Naive thymus-derived CD4-positive, alpha-beta T cell (primary cell): ENCODE data around the gene DNASE2. TPM values are rescaled to one million over a fixed set of nuclear protein-coding genes. Genes with fewer than 3 reads are reported as not detected.

Experiments
- ATAC-seq: fragments of 150-1000 bp; cut with Tn5 transposase; 2 replicates; pipeline ENCODE4 v1.10.0; 2021; ENCODE audit warnings: mild to moderate bottlenecking, moderate library complexity
- CTCF ChIA-PET: fragments of 350-600 bp; sonication (Branson Sonifier 250); formaldehyde crosslinking; loops from one replicate; lab custom pipeline; 2021; ENCODE audit warnings: antibody characterized with exemption; lab: Charles Lee
- POLR2A ChIA-PET: fragments of 350-600 bp; sonication (Branson Sonifier 250); formaldehyde crosslinking; loops from one replicate; lab custom pipeline; 2021; ENCODE audit warnings: antibody characterized with exemption, inconsistent platforms; lab: Charles Lee
- DNase-seq, 9 donors: peaks; one replicate each; pipeline versions ENCODE4 v3.0.0 to v3.0.0-alpha.2; 2020 to 2022; ENCODE audit warnings: mixed read lengths in 1 of 9
- H3K27ac ChIP-seq: one replicate; pipeline ENCODE4 v1.7.0; 2013; ENCODE audit warnings: mild to moderate bottlenecking, low read depth, low read length, moderate library complexity
- H3K27me3 ChIP-seq, 2 donors: one replicate each; pipeline ENCODE4 v1.7.0; 2013; ENCODE audit warnings: low read length in 2 of 2, mild to moderate bottlenecking in 2 of 2, moderate library complexity in 2 of 2; ENCODE audit not compliant: control insufficient read depth in 2 of 2, insufficient read depth in 2 of 2
- H3K36me3 ChIP-seq, 3 experiments: 1 replicate in 2 of 3; 2 replicates in 1 of 3; pipeline ENCODE4 v1.7.0; 2013; ENCODE audit warnings: low read length in 3 of 3, mild to moderate bottlenecking in 3 of 3, moderate library complexity in 1 of 3; ENCODE audit not compliant: insufficient read depth in 3 of 3, control insufficient read depth in 2 of 3
- H3K4me1 ChIP-seq, 2 donors: one replicate each; pipeline ENCODE4 v1.7.0; 2013; ENCODE audit warnings: low read length in 2 of 2, mild to moderate bottlenecking in 2 of 2, moderate library complexity in 1 of 2; ENCODE audit not compliant: control insufficient read depth in 2 of 2, insufficient read depth in 2 of 2
- H3K4me3 ChIP-seq: 2 replicates; pipeline ENCODE4 v1.7.0; 2013; ENCODE audit warnings: mild to moderate bottlenecking, low read length
- H3K9me3 ChIP-seq, 3 experiments: 1 replicate in 2 of 3; 2 replicates in 1 of 3; pipeline ENCODE4 v1.7.0; 2013; ENCODE audit warnings: low read length in 3 of 3; ENCODE audit not compliant: control insufficient read depth in 2 of 3
- H3K27ac Mint-ChIP-seq, 9 donors: one replicate each; pipeline ENCODE4 v1.8.0; 2020 to 2022; ENCODE audit warnings: mixed read lengths in 9 of 9, mild to moderate bottlenecking in 8 of 9, moderate library complexity in 5 of 9, inconsistent platforms in 2 of 9
- H3K27me3 Mint-ChIP-seq, 5 donors: one replicate each; pipeline ENCODE4 v1.8.0; 2021 to 2022; ENCODE audit warnings: mixed read lengths in 5 of 5, mild to moderate bottlenecking in 1 of 5
- H3K36me3 Mint-ChIP-seq, 5 donors: one replicate each; pipeline ENCODE4 v1.8.0; 2020 to 2022; ENCODE audit warnings: mixed read lengths in 5 of 5, mild to moderate bottlenecking in 3 of 5, inconsistent platforms in 1 of 5
- H3K4me1 Mint-ChIP-seq, 7 donors: one replicate each; pipeline ENCODE4 v1.8.0; 2020 to 2022; ENCODE audit warnings: mixed read lengths in 7 of 7, mild to moderate bottlenecking in 3 of 7, inconsistent platforms in 1 of 7
- H3K4me3 Mint-ChIP-seq, 10 donors: one replicate each; pipeline ENCODE4 v1.8.0; 2020 to 2022; ENCODE audit warnings: mild to moderate bottlenecking in 10 of 10, mixed read lengths in 10 of 10, moderate library complexity in 6 of 10, inconsistent platforms in 2 of 10
- H3K9me3 Mint-ChIP-seq, 11 donors: one replicate each; pipeline ENCODE4 v1.8.0; 2020 to 2022; ENCODE audit warnings: mixed read lengths in 11 of 11, mild to moderate bottlenecking in 4 of 11, inconsistent platforms in 1 of 11, moderate library complexity in 1 of 11
- intact Hi-C, 2 donors: fragments of 100-400 bp; cut with micrococcal nuclease; formaldehyde crosslinking; loops; one replicate each; pipeline ENCODE4 v1.15.1; 2023
- polyA plus RNA-seq, 2 donors: library from polyadenylated mRNA; unstranded; fragments of 300-500 nt; fragmentation: Illumina TruSeq; gene quantifications; one replicate each; pipeline ENCODE4 v1.2.3, GENCODE V29; 2021
- total RNA-seq, 6 experiments: library from RNA in 5 of 6; stranded (reverse) in 5 of 6; gene quantifications; 1 replicate in 5 of 6; 2 replicates in 1 of 6; pipeline ENCODE4 v1.2.3 and lab custom pipeline; 2021 to 2026

DNASE2 gene
- total and polyA plus RNA-seq, 7 experiments from 2014 or later = 14.2 to 52.9 (median 28.4) TPM

DNA sequence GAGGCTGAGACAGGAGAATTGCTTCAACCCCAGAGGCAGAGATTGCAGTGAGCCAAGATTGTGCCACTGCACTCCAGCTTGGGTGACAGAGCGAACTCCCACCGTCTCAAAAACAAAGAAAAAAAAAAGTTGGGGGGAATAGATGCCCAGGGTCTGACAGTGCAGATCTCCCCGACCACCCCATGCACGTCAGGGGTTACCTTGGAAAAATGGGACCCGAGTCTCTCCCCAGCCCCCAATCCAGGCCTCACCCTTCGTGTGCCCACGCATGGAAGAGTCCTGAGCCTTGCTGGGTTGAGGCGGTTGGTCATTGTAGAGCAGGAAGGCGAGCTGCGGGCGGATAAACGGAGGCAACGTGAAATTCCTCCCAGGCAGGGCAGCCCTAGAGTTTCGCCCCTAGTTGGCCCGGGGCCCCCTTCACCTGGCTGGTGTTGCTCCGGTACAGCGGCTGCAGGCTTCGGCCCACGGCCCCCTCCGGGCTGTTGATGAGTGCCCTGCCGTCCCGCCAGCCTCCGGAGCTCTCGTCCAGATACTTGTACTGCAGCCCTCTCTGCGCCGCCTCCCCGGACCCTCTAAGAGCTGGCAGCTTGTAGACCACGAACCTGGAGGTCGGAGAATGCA is 588 bp downstream of the DNASE2 start:
- peak overlapping the region; percentile 72 for H3K4me3 ChIP-seq
- ATAC-seq (no peak), DNase-seq (no peak)
- H3K4me1 ChIP-seq = peaks cover 10 to 11% of the 10 kb centered on the region in 2 donors
- Mint-ChIP-seq H3K27me3 (no peaks in the 10 kb centered on the region), H3K9me3 (peaks cover 0 to 9% (median 0%) of the 10 kb centered on the region in 11 donors), H3K27ac (peak overlapping the region; percentile 62 to 91 (median 82)), H3K36me3 (peaks cover 0 to 19% (median 4%) of the 10 kb centered on the region in 5 donors), H3K4me1 (peaks cover 20 to 37% (median 29%) of the 10 kb centered on the region in 7 donors), H3K4me3 (peak overlapping the region; percentile 87 to 94 (median 88))
- ChIA-PET POLR2A (interaction anchor here (0.7 to 4.4 kb wide), 6 partner anchors 10 to 270 kb away, joined by 3 to 29 read pairs (median 4); partner anchors contain the start of genes GCDH, IER2, STX10 and SYCE2), CTCF (interaction anchor here (1.0 to 2.7 kb wide), 4 partner anchors 10 to 98 kb away, joined by 4 to 8 read pairs (median 6); partner anchors contain the start of gene GCDH)
- peaks cover 0 to 7% (median 0%) of the 10 kb centered on the region in 3 experiments for H3K9me3 ChIP-seq
- H3K27ac ChIP-seq = peak overlapping the region; percentile 77
- no peaks in the 10 kb centered on the region for H3K27me3 ChIP-seq
- intact Hi-C loops = loop anchor here (1.0 to 10.0 kb wide), 4 partner anchors 10 to 214 kb away; partner anchors contain the start of gene SYCE2 (in 1 of the 2)
- H3K36me3 ChIP-seq = peaks cover 4 to 29% (median 10%) of the 10 kb centered on the region in 3 experiments

DNA sequence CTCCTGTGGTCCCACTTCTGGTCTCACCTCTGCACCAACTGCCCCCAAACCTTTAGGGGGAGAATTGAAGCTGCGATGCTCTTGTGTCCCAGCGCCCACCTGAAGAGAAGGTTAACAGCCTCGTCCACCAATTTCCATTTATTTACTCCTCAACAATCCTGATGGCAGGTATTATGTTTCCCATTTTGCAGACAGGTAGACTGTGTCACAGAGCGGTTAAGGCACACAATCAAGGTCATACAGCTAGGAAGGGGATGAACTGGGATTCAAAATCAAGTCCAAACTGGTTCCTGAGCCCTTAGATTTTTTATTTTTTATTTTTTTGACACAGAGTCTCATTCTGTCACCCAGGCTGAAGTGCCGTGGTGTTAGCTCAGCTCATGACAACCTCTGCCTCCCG is 6.2 kb downstream of the DNASE2 start:
- no peak for ATAC-seq

DNA sequence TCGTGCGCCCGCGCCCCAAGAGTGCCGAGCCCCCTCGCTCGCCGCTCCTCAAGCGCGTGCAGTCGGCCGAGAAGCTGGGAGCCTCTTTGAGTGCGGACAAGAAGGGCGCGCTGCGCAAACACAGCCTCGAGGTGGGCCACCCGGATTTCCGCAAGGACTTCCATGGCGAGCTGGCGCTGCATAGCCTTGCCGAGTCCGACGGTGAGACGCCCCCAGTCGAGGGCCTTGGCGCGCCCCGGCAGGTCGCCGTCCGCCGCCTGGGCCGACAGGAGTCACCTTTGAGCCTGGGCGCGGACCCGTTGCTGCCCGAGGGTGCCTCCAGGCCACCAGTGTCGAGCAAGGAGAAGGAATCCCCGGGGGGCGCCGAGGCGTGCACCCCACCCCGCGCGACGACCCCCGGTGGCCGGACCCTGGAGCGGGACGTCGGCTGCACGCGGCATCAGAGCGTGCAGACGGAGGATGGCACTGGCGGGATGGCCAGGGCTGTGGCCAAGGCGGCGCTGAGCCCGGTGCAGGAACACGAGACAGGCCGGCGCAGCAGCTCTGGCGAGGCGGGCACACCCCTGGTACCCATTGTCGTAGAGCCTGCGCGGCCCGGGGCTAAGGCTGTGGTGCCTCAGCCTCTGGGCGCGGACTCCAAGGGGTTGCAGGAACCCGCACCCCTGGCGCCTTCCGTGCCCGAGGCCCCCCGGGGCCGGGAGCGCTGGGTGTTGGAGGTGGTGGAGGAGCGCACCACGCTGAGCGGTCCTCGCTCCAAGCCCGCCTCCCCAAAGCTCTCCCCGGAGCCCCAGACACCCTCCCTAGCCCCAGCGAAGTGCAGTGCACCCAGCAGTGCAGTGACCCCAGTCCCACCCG is 7.1 kb downstream of the DNASE2 start:
- DNase-seq = no peak
- Histone ChIP-seq H3K9me3 (no peaks in the 10 kb centered on the region), H3K27ac (no peak overlapping the region), H3K27me3 (no peaks in the 10 kb centered on the region), H3K4me1 (no peaks in the 10 kb centered on the region), H3K36me3 (peaks cover 4 to 42% (median 6%) of the 10 kb centered on the region in 3 experiments), H3K4me3 (no peak overlapping the region)
- Mint-ChIP-seq H3K27me3 (peaks cover 0 to under 1% (median 0%) of the 10 kb centered on the region in 5 donors), H3K9me3 (peaks cover 0 to 3% (median 0%) of the 10 kb centered on the region in 11 donors), H3K27ac (no peak overlapping the region), H3K36me3 (peaks cover 3 to 37% (median 21%) of the 10 kb centered on the region in 5 donors), H3K4me1 (peaks cover 0 to 15% (median 5%) of the 10 kb centered on the region in 7 donors), H3K4me3 (no peak overlapping the region)
- CTCF ChIA-PET = no interaction called here
- no peak for ATAC-seq
- intact Hi-C loops = no loop called here
- POLR2A ChIA-PET = interaction anchor here (1.1 to 1.6 kb wide), 3 partner anchors 8 to 17 kb away, joined by 3 to 6 read pairs (median 3); partner anchors contain the start of genes DNASE2 and GCDH

More for the DNA sequence above, 6.2 kb downstream of the DNASE2 start:
- peaks cover 3 to 37% (median 21%) of the 10 kb centered on the region in 5 donors for H3K36me3 Mint-ChIP-seq
- H3K36me3 ChIP-seq = peaks cover 4 to 42% (median 10%) of the 10 kb centered on the region in 3 experiments
- H3K4me1 ChIP-seq = peaks cover 0 to 3% of the 10 kb centered on the region in 2 donors
- peaks cover 4 to 22% (median 12%) of the 10 kb centered on the region in 7 donors for H3K4me1 Mint-ChIP-seq
- no peak overlapping the region for H3K27ac ChIP-seq
- H3K27ac Mint-ChIP-seq = peak overlapping the region in 1 of 9 donors; percentile 6
- H3K9me3 ChIP-seq = no peaks in the 10 kb centered on the region
- peak overlapping the region in 1 of 10 donors; percentile 25 for H3K4me3 Mint-ChIP-seq
- intact Hi-C loops = no loop called here
- H3K4me3 ChIP-seq = no peak overlapping the region
- H3K27me3 Mint-ChIP-seq = no peaks in the 10 kb centered on the region
- POLR2A ChIA-PET = interaction anchor here (0.7 to 1.1 kb wide), 2 partner anchors 12 to 16 kb away, joined by 3 read pairs; partner anchors contain the start of gene GCDH
- H3K27me3 ChIP-seq = no peaks in the 10 kb centered on the region
- CTCF ChIA-PET = interaction anchor here (0.6 kb wide), 1 partner anchor 113 kb away, joined by 3 read pairs; no protein-coding TSS in a partner anchor
- DNase-seq = no peak
- H3K9me3 Mint-ChIP-seq = peaks cover 0 to 3% (median 0%) of the 10 kb centered on the region in 11 donors

DNA sequence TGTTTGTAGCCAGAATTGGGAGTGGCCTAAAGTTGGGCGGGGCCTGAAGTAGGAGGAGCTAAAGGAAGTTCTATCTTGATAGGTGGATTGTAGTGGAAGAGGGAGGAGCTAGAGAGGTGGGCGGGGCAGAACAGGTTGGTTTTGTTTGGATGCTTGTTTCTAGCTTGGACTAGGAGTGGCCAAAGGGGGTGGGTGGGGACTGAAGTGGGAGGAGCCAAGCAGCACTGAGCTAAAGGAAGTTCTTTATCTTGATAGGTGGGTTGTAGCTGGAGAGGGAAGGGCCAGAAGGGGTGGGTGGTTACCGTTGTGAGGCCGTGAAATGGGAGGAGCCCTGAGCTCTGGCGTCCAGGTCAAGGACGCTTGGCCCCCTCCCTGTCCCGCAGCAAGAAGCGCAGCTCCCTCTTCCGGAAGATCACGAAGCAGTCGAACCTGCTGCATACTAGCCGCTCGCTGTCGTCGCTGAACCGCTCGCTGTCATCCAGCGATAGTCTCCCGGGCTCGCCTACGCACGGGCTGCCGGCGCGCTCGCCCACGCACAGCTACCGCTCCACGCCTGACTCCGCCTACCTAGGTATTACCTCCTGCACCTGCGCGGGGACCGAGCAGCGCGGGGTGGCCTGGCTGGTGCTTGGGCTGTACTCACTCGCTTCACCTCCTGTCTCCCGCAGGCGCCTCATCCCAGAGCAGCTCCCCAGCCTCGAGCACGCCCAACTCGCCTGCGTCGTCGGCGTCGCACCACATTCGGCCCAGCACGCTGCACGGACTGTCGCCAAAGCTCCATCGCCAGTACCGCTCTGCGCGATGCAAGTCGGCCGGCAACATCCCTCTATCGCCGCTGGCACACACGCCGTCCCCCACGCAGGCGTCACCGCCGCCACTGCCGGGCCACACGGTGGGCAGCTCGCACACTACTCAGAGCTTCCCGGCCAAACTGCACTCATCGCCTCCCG is 8.0 kb downstream of the DNASE2 start:
- no peaks in the 10 kb centered on the region for H3K4me1 ChIP-seq
- H3K4me1 Mint-ChIP-seq = peaks cover 0 to 9% (median 5%) of the 10 kb centered on the region in 7 donors
- peaks cover 3 to 31% (median 21%) of the 10 kb centered on the region in 5 donors for H3K36me3 Mint-ChIP-seq
- H3K27ac ChIP-seq = no peak overlapping the region
- ChIA-PET POLR2A (interaction anchor here (0.7 to 1.6 kb wide), 6 partner anchors 9 to 233 kb away, joined by 3 to 6 read pairs (median 4); partner anchors contain the start of genes DNASE2, GCDH, JUNB and KLF1), CTCF (interaction anchor here (0.6 to 0.7 kb wide), 2 partner anchors 39 to 58 kb away, joined by 3 read pairs; partner anchors contain the start of gene RTBDN)
- no peaks in the 10 kb centered on the region for H3K9me3 ChIP-seq
- DNase-seq (peak in 8 of 9 donors; percentile 28 to 79 (median 52)), ATAC-seq (peak; percentile 81)
- no peak overlapping the region for H3K4me3 ChIP-seq
- peaks cover 0 to 3% (median 0%) of the 10 kb centered on the region in 11 donors for H3K9me3 Mint-ChIP-seq
- intact Hi-C loops = no loop called here
- H3K27ac Mint-ChIP-seq = peak overlapping the region in 4 of 9 donors; percentile 28 to 71 (median 62)
- peaks cover 3 to 36% (median 3%) of the 10 kb centered on the region in 3 experiments for H3K36me3 ChIP-seq
- peaks cover 0 to 3% (median 0%) of the 10 kb centered on the region in 5 donors for H3K27me3 Mint-ChIP-seq
- no peaks in the 10 kb centered on the region for H3K27me3 ChIP-seq
- peak overlapping the region in 6 of 10 donors; percentile 35 to 70 (median 56) for H3K4me3 Mint-ChIP-seq

DNA sequence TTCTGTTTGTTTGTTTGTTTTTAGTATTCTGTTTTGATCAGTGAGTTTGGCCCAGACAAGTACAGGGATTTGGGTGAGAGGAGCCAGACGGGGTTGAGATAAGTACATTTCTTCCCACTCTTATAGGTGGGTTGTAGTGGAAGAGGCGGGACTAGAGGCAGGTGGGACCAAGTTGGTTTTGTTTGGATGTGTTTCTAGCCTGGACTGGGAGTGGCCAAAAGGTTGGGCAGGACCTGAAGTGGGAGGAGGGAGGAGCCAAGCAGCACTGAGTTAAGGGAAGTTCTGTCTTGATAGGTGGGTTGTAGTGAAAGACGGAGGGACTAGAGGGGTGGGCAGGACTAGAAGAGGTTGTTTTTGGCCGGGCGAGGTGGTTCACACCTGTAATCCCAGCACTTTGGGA is 9.0 kb downstream of the DNASE2 start:
- H3K27ac Mint-ChIP-seq = peak overlapping the region in 2 of 9 donors; percentile 65 to 79

More for the DNA sequence above, 9.0 kb downstream of the DNASE2 start:
- Mint-ChIP-seq H3K4me1 (peaks cover under 1 to 12% (median 6%) of the 10 kb centered on the region in 7 donors), H3K4me3 (peak overlapping the region in 1 of 10 donors; percentile 21), H3K9me3 (peaks cover 0 to 3% (median 0%) of the 10 kb centered on the region in 11 donors), H3K27me3 (peaks cover 0 to 3% (median 0%) of the 10 kb centered on the region in 5 donors), H3K36me3 (peaks cover 3 to 28% (median 17%) of the 10 kb centered on the region in 5 donors)
- H3K27me3 ChIP-seq = no peaks in the 10 kb centered on the region
- H3K36me3 ChIP-seq = peaks cover 0 to 29% (median 0%) of the 10 kb centered on the region in 3 experiments
- no peak overlapping the region for H3K27ac ChIP-seq
- ATAC-seq = no peak
- peaks cover 0 to 4% of the 10 kb centered on the region in 2 donors for H3K4me1 ChIP-seq
- intact Hi-C loops = no loop called here
- ChIA-PET POLR2A (interaction anchor here (0.7 to 1.6 kb wide), 4 partner anchors 10 to 232 kb away, joined by 4 to 6 read pairs (median 4); partner anchors contain the start of genes DNASE2, JUNB and KLF1), CTCF (interaction anchor here (0.7 kb wide), 1 partner anchor 38 kb away, joined by 3 read pairs; the partner anchor contains the start of gene RTBDN)
- DNase-seq = no peak
- H3K9me3 ChIP-seq = no peaks in the 10 kb centered on the region
- H3K4me3 ChIP-seq = no peak overlapping the region
